Endothelial cell of umbilical vein (primary cell): ENCODE data around the gene USH1C. TPM values are rescaled to one million over a fixed set of nuclear protein-coding genes. Genes with fewer than 3 reads are reported as not detected.

Experiments
- BruUV-seq: library from RNA; stranded (reverse); fragments of 400-500 nt; replicated peaks from 2 replicates; lab custom pipeline; 2021; lab: Mats Ljungman, UMichigan
- CTCF ChIA-PET: fragments of 300-600, 350-600 bp; sonication (Branson Sonifier 250); formaldehyde crosslinking; loops from one replicate; lab custom pipeline; 2021; ENCODE audit warnings: antibody characterized with exemption, inconsistent platforms; lab: Charles Lee
- POLR2A ChIA-PET: fragments of 300-600, 350-600 bp; sonication (Branson Sonifier 250); formaldehyde crosslinking; loops from one replicate; lab custom pipeline; 2021; ENCODE audit warnings: antibody characterized with exemption, inconsistent platforms; lab: Charles Lee
- DNase-seq: peaks from one replicate; pipeline ENCODE4 v3.0.0-alpha.2; 2011; ENCODE audit warnings: low read depth, low spot score
- FAIRE-seq: peaks from 2 replicates; lab custom pipeline; 2011; peaks lifted over from hg19 to GRCh38; lab: Jason Lieb, UNC
- H2AFZ ChIP-seq: 2 replicates; pipeline ENCODE4 v1.6.0; 2012; ENCODE audit warnings: low read depth, low read length, control low read depth, inconsistent platforms
- H3K27ac ChIP-seq: 2 replicates; pipeline ENCODE4 v1.5.1; 2011; ENCODE audit warnings: low read depth, mild to moderate bottlenecking, control low read depth, low read length, moderate library complexity; ENCODE audit not compliant: insufficient read depth
- H3K27me3 ChIP-seq, 2 experiments: 2 replicates each; pipeline versions ENCODE4 v1.6.0 to v1.6.1; 2011; ENCODE audit warnings: low read length in 2 of 2, mixed read lengths in 1 of 2; ENCODE audit not compliant: control insufficient read depth in 2 of 2, insufficient read depth in 2 of 2
- H3K36me3 ChIP-seq, 2 experiments: 2 replicates in 1 of 2; 3 replicates in 1 of 2; pipeline ENCODE4 v1.5.1; 2011; ENCODE audit warnings: low read length in 2 of 2, mild to moderate bottlenecking in 1 of 2, moderate library complexity in 1 of 2; ENCODE audit not compliant: control insufficient read depth in 2 of 2, insufficient read depth in 2 of 2; ENCODE audit errors: extremely low read depth in 1 of 2
- H3K4me1 ChIP-seq: 3 replicates; pipeline ENCODE4 v1.5.1; 2011; ENCODE audit warnings: mild to moderate bottlenecking, low read length; ENCODE audit not compliant: control insufficient read depth, insufficient read depth; ENCODE audit errors: extremely low read depth
- H3K4me2 ChIP-seq: 2 replicates; pipeline ENCODE4 v1.6.1; 2011; ENCODE audit warnings: low read length, control low read depth, mixed read lengths; ENCODE audit not compliant: insufficient read depth
- H3K4me3 ChIP-seq, 3 experiments: fragments of 200-600 bp in 1 of 3; sonication (generic), shearing (Covaris generic) in 1 of 3; replicated peaks in 1 of 3; 2 replicates each; pipeline ENCODE4 v1.5.1; 2011 to 2016; ENCODE audit warnings: control low read depth in 3 of 3, low read length in 3 of 3, mild to moderate bottlenecking in 2 of 3, inconsistent platforms in 1 of 3, low read depth in 1 of 3, moderate library complexity in 1 of 3; ENCODE audit not compliant: insufficient read depth in 1 of 3
- H3K79me2 ChIP-seq: 2 replicates; pipeline ENCODE4 v1.6.0; 2012; ENCODE audit warnings: low read length, inconsistent platforms; ENCODE audit not compliant: control insufficient read depth, insufficient read depth
- H3K9ac ChIP-seq: replicated peaks from 2 replicates; pipeline ENCODE3; 2011; ENCODE audit warnings: low read length, control low read depth; ENCODE audit not compliant: insufficient read depth; ENCODE audit errors: extremely low read depth
- H3K9me1 ChIP-seq: replicated peaks from 3 replicates; pipeline ENCODE4 v1.6.0; 2011; ENCODE audit warnings: mild to moderate bottlenecking, low read length; ENCODE audit not compliant: control insufficient read depth, insufficient read depth; ENCODE audit errors: extremely low read depth
- H3K9me3 ChIP-seq: replicated peaks from 2 replicates; pipeline ENCODE4 v1.5.1; 2012; ENCODE audit warnings: low read length, inconsistent platforms; ENCODE audit not compliant: control insufficient read depth, insufficient read depth
- H4K20me1 ChIP-seq: replicated peaks from 2 replicates; pipeline ENCODE3; 2011; ENCODE audit warnings: mild to moderate bottlenecking, low read length; ENCODE audit not compliant: control insufficient read depth, insufficient read depth; ENCODE audit errors: extremely low read depth
- EZH2 ChIP-seq: IDR thresholded peaks from 2 replicates; pipeline ENCODE4 v1.6.1; 2012; ENCODE audit warnings: borderline replicate concordance, low read depth, mild to moderate bottlenecking, moderate library complexity, low read length, inconsistent platforms; ENCODE audit not compliant: severe bottlenecking
- FOS ChIP-seq: IDR thresholded peaks from 2 replicates; pipeline ENCODE4 v1.6.1; 2011; ENCODE audit warnings: mild to moderate bottlenecking, low read length, moderate library complexity, borderline replicate concordance; ENCODE audit not compliant: insufficient read depth
- GATA2 ChIP-seq: IDR thresholded peaks from 2 replicates; pipeline ENCODE4 v1.7.0; 2011; ENCODE audit warnings: low read depth, mild to moderate bottlenecking, moderate library complexity, mixed read lengths, low read length; ENCODE audit not compliant: insufficient read length, insufficient read depth
- JUN ChIP-seq: IDR thresholded peaks from 2 replicates; pipeline ENCODE4 v1.6.1; 2011; ENCODE audit warnings: borderline replicate concordance, low read depth; ENCODE audit not compliant: insufficient read length, insufficient read depth
- MYC ChIP-seq: IDR thresholded peaks from one replicate; pipeline ENCODE4 v1.6.1; 2011; ENCODE audit warnings: mild to moderate bottlenecking, low read depth, low read length
- POLR2A ChIP-seq: IDR thresholded peaks from 2 replicates; pipeline ENCODE4 v1.6.1; 2012; ENCODE audit warnings: low read depth, mild to moderate bottlenecking, control low read depth, low read length
- POLR2AphosphoS5 ChIP-seq: IDR thresholded peaks from 2 replicates; pipeline ENCODE4 v1.6.1; 2012; ENCODE audit warnings: low read depth, mild to moderate bottlenecking, control low read depth, low read length, moderate library complexity; ENCODE audit not compliant: insufficient read depth
- dilution Hi-C: fragments of 300-500 bp; cut with MboI; formaldehyde crosslinking; loops from one replicate; pipeline ENCODE4 v1.15.0; 2019; ENCODE audit warnings: low sequenced_read_pairs; ENCODE audit not compliant: extremely low pct_ligation_motif_present
- intact Hi-C: fragments of 100-400 bp; cut with micrococcal nuclease; formaldehyde crosslinking; loops from one replicate; pipeline ENCODE4 v1.10.0; 2022
- polyA plus RNA-seq, 4 experiments: library from polyadenylated mRNA; depleted of rRNA in 3 of 4; stranded (reverse) in 3 of 4; unstranded in 1 of 4; fragments of >200 nt; gene quantifications; 2 replicates each; pipeline versions ENCODE4 v1.2.1 to v1.2.3, GENCODE V29; 2011 to 2012; ENCODE audit warnings: missing spikeins in 1 of 4
- total RNA-seq: library from RNA; stranded (reverse); gene quantifications from 2 replicates; pipeline ENCODE4 v1.2.3, GENCODE V29; 2021
- TF ChIP-seq, protein P1 (sequence below), 2 donors: IDR thresholded peaks; 1 replicate in 1 of 2; 2 replicates in 1 of 2; pipeline ENCODE4 v1.5.1; 2011; ENCODE audit warnings: low read length in 2 of 2, mild to moderate bottlenecking in 2 of 2, moderate library complexity in 2 of 2, control low read depth in 1 of 2, inconsistent platforms in 1 of 2, low read depth in 1 of 2; ENCODE audit not compliant: insufficient read depth in 1 of 2; ENCODE audit errors: extremely low read depth in 1 of 2
- TF ChIP-seq, protein P2 (sequence below): IDR thresholded peaks from 2 replicates; pipeline ENCODE4 v1.6.1; 2011; ENCODE audit not compliant: insufficient read depth, insufficient read length

The USH1C gene
- total and polyA plus RNA-seq, 2 donors (not counting 3 experiments of a cell fraction or from before 2014, with no cell fraction given): not detected

DNA sequence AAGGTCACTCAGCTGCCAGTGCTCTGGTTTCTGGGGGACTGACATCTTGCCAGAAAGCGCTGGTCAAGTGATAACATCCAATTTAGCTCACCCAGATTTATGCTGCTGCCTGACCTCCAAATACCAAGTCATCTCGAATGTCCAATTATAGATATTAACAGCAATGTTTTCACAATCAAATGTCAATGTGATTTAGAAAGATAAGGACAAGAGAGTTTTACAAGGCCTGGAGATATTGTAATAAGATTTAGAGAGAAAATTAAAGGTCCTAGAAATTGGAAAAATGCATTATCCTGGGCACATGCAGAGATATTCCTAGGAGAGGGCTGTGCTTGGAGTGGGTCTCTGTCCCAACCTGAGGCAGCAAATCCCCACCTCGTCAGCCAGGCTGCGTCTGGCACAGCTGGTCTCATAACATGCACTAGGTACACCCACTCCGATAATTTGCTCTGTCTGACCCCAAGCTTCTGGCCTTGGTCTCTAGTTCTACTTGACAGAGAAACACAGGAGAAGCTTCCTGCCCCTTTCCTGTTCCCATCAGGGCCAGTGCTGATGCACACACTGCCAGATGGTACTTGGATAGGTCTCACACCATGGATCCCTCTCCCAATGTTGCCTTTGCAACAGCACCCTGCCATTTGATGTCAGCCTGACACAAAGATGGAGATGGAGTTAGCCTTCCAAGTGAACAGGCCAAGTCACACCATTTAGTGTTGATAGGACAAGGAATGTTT lies 28.6 kb downstream of the USH1C start:
- intact Hi-C loops (no loop called here), dilution Hi-C loops (no loop called here)
- TF ChIP-seq EZH2: no peak
- TF ChIP-seq MYC: no peak
- TF ChIP-seq, protein P1, sequence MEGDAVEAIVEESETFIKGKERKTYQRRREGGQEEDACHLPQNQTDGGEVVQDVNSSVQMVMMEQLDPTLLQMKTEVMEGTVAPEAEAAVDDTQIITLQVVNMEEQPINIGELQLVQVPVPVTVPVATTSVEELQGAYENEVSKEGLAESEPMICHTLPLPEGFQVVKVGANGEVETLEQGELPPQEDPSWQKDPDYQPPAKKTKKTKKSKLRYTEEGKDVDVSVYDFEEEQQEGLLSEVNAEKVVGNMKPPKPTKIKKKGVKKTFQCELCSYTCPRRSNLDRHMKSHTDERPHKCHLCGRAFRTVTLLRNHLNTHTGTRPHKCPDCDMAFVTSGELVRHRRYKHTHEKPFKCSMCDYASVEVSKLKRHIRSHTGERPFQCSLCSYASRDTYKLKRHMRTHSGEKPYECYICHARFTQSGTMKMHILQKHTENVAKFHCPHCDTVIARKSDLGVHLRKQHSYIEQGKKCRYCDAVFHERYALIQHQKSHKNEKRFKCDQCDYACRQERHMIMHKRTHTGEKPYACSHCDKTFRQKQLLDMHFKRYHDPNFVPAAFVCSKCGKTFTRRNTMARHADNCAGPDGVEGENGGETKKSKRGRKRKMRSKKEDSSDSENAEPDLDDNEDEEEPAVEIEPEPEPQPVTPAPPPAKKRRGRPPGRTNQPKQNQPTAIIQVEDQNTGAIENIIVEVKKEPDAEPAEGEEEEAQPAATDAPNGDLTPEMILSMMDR (IDR thresholded peaks at IDR 0.05; ENCODE audit: extremely low read depth in 1 of 2, insufficient read depth in 1 of 2, low read depth in 1 of 2, low read length in 2 of 2): no peak
- no peak for TF ChIP-seq JUN
- TF ChIP-seq FOS: no peak
- TF ChIP-seq POLR2AphosphoS5: no peak
- TF ChIP-seq, protein P2, sequence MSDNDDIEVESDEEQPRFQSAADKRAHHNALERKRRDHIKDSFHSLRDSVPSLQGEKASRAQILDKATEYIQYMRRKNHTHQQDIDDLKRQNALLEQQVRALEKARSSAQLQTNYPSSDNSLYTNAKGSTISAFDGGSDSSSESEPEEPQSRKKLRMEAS: no peak
- no peak for TF ChIP-seq GATA2
- no peak for TF ChIP-seq POLR2A
- Histone ChIP-seq H3K36me3 (no peaks in the 10 kb centered on the region), H4K20me1 (no peaks in the 10 kb centered on the region), H3K27ac (no peak overlapping the region), H3K9ac (no peak overlapping the region), H3K79me2 (no peaks in the 10 kb centered on the region), H3K4me3 (no peak overlapping the region), H3K27me3 (peaks cover 0 to 3% of the 10 kb centered on the region in 2 experiments), H3K4me1 (no peaks in the 10 kb centered on the region), H3K9me3 (no peaks in the 10 kb centered on the region), H3K4me2 (no peak overlapping the region), H3K9me1 (no peaks in the 10 kb centered on the region), H2AFZ (no peak overlapping the region)
- no peak for DNase-seq
- BruUV-seq: no TSS peak
- ChIA-PET POLR2A (no interaction called here), CTCF (interaction anchor here (1.4 to 4.3 kb wide), 2 partner anchors 12 to 131 kb away, joined by 4 to 26 read pairs; no protein-coding TSS in a partner anchor)
- no peak for FAIRE-seq
